Thoracic aorta endothelial cell (primary cell): ENCODE results near the gene MORN2. TPM values are rescaled to one million over a fixed set of nuclear protein-coding genes. Genes with fewer than 3 reads are reported as not detected.

Experiments used
- small RNA-seq: library from RNA; depleted of rRNA; stranded (forward); fragments of <200 nt; gene quantifications from one replicate; pipeline ENCODE3, GENCODE V24; 2012
- total RNA-seq: library from RNA; depleted of rRNA; stranded (reverse); fragments of >200 nt; gene quantifications from 2 replicates; pipeline ENCODE4 v1.2.3, GENCODE V29; 2012

MORN2 gene
- 15.9 and 22.2 TPM in 2 replicates for total RNA-seq

GRCh38 chr2:38875576-38876367 lies at the start of gene MORN2, which contains the start of gene DHX57:
Gene MORN2 (plus strand): TSS chr2:38875976.
Gene DHX57 (minus strand): TSS chr2:38875934. CDS start chr2:38868405, 7,529 bp downstream.

GRCh38 chr2:38889575-38889974 lies 13.8 kb downstream of the MORN2 start, which contains the start of gene ARHGEF33:
Gene ARHGEF33 (plus strand): TSS chr2:38889875. CDS start chr2:38919448, 29,573 bp downstream.

Small RNAs within 50 kb of the gene (small RNA-seq; reads per million reads assigned to genes)
- gene RNU6-851P = not detected

Other genes with a start within 250 kb of the MORN2 start
- 3.5 and 6.7 TPM in 2 replicates for gene GALM, start 209.9 kb upstream of the MORN2 start, total RNA-seq
- gene SRSF7, start 124.6 kb upstream of the MORN2 start, total RNA-seq = 167 and 223 TPM in 2 replicates
- gene GEMIN6, start 97.8 kb upstream of the MORN2 start, total RNA-seq = 10.6 and 11.7 TPM in 2 replicates
- 30.2 and 34.0 TPM in 2 replicates for gene DHX57, start within 50 bp of the MORN2 start, total RNA-seq
- gene ARHGEF33, start 13.9 kb downstream of the MORN2 start, total RNA-seq = 0.13 and 0.14 TPM in 2 replicates
- 34.3 and 34.6 TPM in 2 replicates for gene SOS1, start 245.1 kb downstream of the MORN2 start, total RNA-seq